Thyroid gland (tissue), 4 donors: ENCODE measurements around the gene EIF3B. TPM values are rescaled to one million over a fixed set of nuclear protein-coding genes. Genes with fewer than 3 reads are reported as not detected.

Source experiments
- DNase-seq, 2 donors: peaks; one replicate each; pipeline ENCODE4 v3.0.0-alpha.2; 2019
- H3K27ac ChIP-seq, 3 donors: fragments of 200-600 bp; sonication (generic); 1 replicate in 2 of 3; 2 replicates in 1 of 3; pipeline ENCODE4 v1.5.1; 2016 to 2019; ENCODE audit warnings: mild to moderate bottlenecking in 1 of 3, moderate library complexity in 1 of 3
- H3K27me3 ChIP-seq: fragments of 200-600 bp; sonication (generic); one replicate; pipeline ENCODE4 v1.5.1; 2019
- H3K36me3 ChIP-seq, 2 donors: fragments of 200-600 bp; sonication (generic); one replicate each; pipeline ENCODE4 v1.5.1; 2016 to 2019
- H3K4me1 ChIP-seq, 2 donors: fragments of 200-600 bp; sonication (generic); one replicate each; pipeline ENCODE4 v1.5.1; 2017 to 2019
- H3K4me3 ChIP-seq, 3 donors: fragments of 200-600 bp; sonication (generic); replicated peaks in 1 of 3; 1 replicate in 2 of 3; 2 replicates in 1 of 3; pipeline ENCODE4 v1.5.1; 2016; ENCODE audit warnings: mild to moderate bottlenecking in 1 of 3
- H3K9me3 ChIP-seq: fragments of 200-600 bp; sonication (generic); one replicate; pipeline ENCODE4 v1.5.1; 2017
- CTCF ChIP-seq, 6 experiments: fragments of 200-600 bp in 3 of 6; fragments of 450-650 bp in 3 of 6; sonication (generic) in 3 of 6; IDR thresholded peaks; one replicate each; pipeline ENCODE4 v1.5.1; 2016 to 2019; ENCODE audit warnings: antibody characterized with exemption in 6 of 6, mild to moderate bottlenecking in 2 of 6, inconsistent platforms in 1 of 6, moderate library complexity in 1 of 6
- POLR2A ChIP-seq, 2 donors: fragments of 450-650 bp; IDR thresholded peaks; one replicate each; pipeline ENCODE4 v1.6.1; 2017; ENCODE audit warnings: antibody characterized with exemption in 2 of 2, mild to moderate bottlenecking in 2 of 2, moderate library complexity in 1 of 2
- WGBS, 2 donors: methylation state at CpG; one replicate each; pipeline ENCODE4 v1.1.5; 2017; 5-methylcytosine and 5-hydroxymethylcytosine counted together
- intact Hi-C: fragments of 100-400 bp; cut with DNase I; formaldehyde crosslinking; loops from one replicate; pipeline ENCODE4 v1.15.1; 2023
- total RNA-seq, 4 donors: library from RNA; depleted of rRNA; stranded (reverse); fragments of >200 nt; gene quantifications; one replicate each; pipeline ENCODE4 v1.2.3, GENCODE V29; 2016

EIF3B gene
- total RNA-seq, 4 donors from 2014 or later, result 89.4 to 122 (median 111) TPM

- Histone ChIP-seq H3K27ac (no peak overlapping the region), H3K9me3 (no peaks in the 10 kb centered on the region), H3K4me1 (no peaks in the 10 kb centered on the region), H3K27me3 (no peaks in the 10 kb centered on the region), H3K36me3 (peaks cover 86% of the 10 kb centered on the region in 2 donors), H3K4me3 (no peak overlapping the region)
- no peak for TF ChIP-seq CTCF (IDR thresholded peaks at IDR 0.05)
- no peak for TF ChIP-seq POLR2A (IDR thresholded peaks at IDR 0.05)
- intact Hi-C loops, result no loop called here
- DNase-seq, result no peak
- WGBS, 2 donors, result 96% methylated on average over 9 of the region's 14 CpGs; no CpG with 5 or more reads in 1 of the 2 donors
These were observed 18.5 kb downstream of the EIF3B start for GRCh38 chr7:2373124-2373556.

- intact Hi-C loops, result no loop called here
These were observed 19.0 kb downstream of the EIF3B start for GRCh38 chr7:2373646-2374045.

GRCh38 chr7:2374401-2374800, 19.8 kb downstream of the EIF3B start:
- no peak overlapping the region for H3K4me3 ChIP-seq
- no peaks in the 10 kb centered on the region for H3K27me3 ChIP-seq
- DNase-seq, result no peak
- TF ChIP-seq POLR2A (IDR thresholded peaks at IDR 0.05) (no peak), CTCF (IDR thresholded peaks at IDR 0.05) (no peak)
- intact Hi-C loops, result no loop called here
- no peak overlapping the region for H3K27ac ChIP-seq
- H3K4me1 ChIP-seq, result no peaks in the 10 kb centered on the region
- WGBS, 2 donors, result 93 to 100% methylated on average over 12 of the region's 18 CpGs
- H3K9me3 ChIP-seq, result no peaks in the 10 kb centered on the region
- H3K36me3 ChIP-seq, result peaks cover 82 to 85% of the 10 kb centered on the region in 2 donors

More at GRCh38 chr7:2373646-2374045, 19.0 kb downstream of the EIF3B start:
- Histone ChIP-seq H3K9me3 (no peaks in the 10 kb centered on the region), H3K27ac (no peak overlapping the region), H3K4me3 (no peak overlapping the region), H3K27me3 (no peaks in the 10 kb centered on the region), H3K36me3 (peaks cover 82 to 85% of the 10 kb centered on the region in 2 donors), H3K4me1 (no peaks in the 10 kb centered on the region)
- DNase-seq, result no peak
- no peak for TF ChIP-seq CTCF (IDR thresholded peaks at IDR 0.05)
- no peak for TF ChIP-seq POLR2A (IDR thresholded peaks at IDR 0.05)
- 91 to 96% methylated on average over 7 of the region's 7 CpGs for WGBS, 2 donors

GRCh38 chr7:2374830-2375728, 20.5 kb downstream of the EIF3B start:
- 92 to 94% methylated on average over 26 of the region's 26 CpGs for WGBS, 2 donors
- H3K27ac ChIP-seq, result no peak overlapping the region
- intact Hi-C loops, result no loop called here
- peaks cover 82 to 86% of the 10 kb centered on the region in 2 donors for H3K36me3 ChIP-seq
- no peak overlapping the region for H3K4me3 ChIP-seq
- no peaks in the 10 kb centered on the region for H3K9me3 ChIP-seq
- TF ChIP-seq CTCF (IDR thresholded peaks at IDR 0.05), result no peak
- TF ChIP-seq POLR2A (IDR thresholded peaks at IDR 0.05), result no peak
- no peak for DNase-seq
- H3K4me1 ChIP-seq, result no peaks in the 10 kb centered on the region
- H3K27me3 ChIP-seq, result no peaks in the 10 kb centered on the region
